GM19023 (cell line): ENCODE data around the gene RRN3.
A peak's percentile ranks its signal among the peaks of the same experiment; 100 is the strongest.
"Not testable (repeated sequence)": the region's sequence is repeated elsewhere in the genome, so short reads cannot be mapped to it uniquely, and the experiment has no call there.

Source experiments
- ATAC-seq: cut with Tn5 transposase; IDR thresholded peaks from one replicate; pipeline ENCODE4 v1.9.1; 2021; ENCODE audit warnings: mild to moderate bottlenecking, moderate library complexity; ENCODE audit not compliant: unreplicated experiment

The RRN3 gene

DNA sequence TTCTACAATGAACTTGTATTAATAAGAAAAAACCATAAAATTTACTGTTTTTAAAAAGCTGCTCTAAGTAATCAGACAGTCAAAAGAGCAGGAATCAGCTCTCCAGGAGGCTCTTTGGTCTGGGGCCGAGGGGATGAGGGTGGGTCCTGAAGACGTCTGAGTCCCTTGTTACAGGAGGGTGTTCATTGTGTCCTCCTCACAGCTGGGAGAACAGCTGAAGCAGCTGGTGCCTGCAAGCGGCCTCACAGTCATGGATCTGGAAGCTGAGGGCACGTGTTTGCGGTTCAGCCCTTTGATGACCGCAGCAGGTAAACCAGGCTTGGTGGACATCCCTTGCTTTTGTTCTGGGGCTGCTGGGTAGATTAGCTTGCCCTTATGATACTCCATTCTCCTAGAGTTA, 64.3 kb downstream of the RRN3 start:
- not testable (repeated sequence) for ATAC-seq

DNA sequence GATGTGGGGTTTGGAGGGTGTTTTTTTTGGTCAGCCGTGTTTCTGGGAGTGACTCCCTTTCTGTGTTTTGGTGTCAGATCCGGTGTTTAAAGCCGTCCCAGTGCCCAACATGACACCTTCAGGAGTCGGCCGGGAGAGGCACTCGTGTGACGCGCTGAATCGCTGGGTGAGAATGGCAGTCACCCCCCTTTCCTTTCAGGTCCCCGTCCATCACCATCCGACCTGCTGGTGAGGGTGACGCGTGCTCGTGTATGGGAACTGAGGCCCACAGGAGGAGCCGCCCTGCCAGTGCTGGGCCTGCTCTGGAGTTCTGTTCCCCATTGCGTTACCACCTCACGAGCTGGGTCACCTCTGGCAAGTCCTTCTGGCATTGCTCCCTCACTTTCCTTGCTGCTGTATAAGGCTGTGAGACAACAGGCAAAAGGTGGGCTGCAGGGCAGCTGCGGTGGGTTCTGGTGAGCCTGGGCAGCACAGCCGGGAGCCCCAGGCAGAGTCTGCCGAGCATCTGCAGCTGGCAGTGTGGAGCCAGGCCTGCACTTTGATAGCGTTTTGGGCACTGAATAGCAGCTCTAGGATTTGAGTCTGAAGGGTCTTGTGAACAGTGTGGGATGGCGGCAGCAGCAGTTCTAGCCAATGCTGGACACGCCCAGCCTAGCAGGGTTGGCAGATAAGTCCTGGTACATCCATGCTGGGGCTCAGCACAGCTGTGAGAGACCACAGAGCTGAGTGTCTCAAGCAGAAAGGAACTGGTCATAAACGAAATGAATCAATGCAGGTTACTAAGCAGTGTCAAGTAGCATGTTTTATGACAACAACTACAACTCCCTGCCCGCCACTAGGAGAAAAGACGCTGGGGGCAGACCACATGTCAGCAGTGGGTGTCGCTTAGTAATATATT, 65.0 kb downstream of the RRN3 start:
- ATAC-seq = not testable (repeated sequence)

DNA sequence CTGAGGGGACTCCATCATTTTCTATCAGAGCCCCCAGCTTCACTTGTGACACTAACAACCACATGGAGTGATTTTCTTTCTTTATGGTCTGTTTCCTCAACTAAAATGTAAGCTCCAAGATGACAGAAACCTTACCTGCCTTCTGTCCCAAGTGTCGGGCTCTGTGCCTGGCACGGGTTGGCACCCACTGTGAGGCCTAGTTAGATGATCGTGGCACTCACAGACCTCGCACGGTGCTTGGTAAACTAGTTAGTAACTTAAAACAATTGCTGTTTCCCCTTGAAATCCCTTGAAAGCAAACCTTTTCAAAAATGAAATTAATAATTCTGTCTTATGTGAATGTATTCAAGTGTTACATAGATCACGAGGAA, 65.7 kb downstream of the RRN3 start:
- not testable (repeated sequence) for ATAC-seq

DNA sequence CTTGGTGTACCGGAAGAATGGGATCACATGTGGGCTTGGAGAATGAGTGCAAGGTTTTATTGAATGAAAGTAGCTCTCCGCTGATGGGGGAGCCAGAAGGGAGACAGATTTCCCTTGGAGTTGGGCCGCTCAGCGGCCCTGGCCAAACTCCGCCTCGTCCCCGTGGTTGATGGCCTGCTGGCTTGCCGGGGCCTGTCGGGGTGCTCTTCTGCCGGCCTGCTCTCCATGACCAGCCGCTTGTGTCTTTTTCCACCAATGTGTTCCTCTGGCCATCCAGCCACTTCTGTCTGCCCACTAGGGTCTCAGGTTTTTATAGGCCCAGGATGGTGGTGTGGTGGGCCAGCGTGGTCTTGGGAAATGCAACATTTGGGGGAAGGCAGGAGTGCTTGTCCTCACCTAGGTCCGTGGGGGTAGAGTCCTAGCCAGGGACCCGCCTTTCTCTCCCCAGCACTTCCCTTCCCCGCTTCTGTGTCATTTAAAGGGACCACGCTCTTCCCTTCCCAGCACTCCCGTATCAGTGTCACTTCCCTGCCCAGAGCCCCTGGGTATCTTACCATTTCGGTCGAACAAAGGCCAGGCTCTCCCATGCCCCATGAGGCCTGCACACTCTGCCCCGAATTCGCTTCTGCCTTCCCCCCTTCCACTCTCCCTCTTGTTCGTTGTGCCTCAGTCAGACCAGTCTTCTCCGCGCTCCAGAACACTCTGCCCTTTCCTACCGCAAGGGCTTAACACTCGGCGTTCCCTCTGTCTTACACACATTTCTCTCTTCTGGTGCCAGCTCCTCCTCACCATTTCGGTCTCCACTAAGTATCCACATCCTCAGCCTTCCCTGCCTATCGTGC, 66.3 kb downstream of the RRN3 start:
- ATAC-seq = not testable (repeated sequence)

DNA sequence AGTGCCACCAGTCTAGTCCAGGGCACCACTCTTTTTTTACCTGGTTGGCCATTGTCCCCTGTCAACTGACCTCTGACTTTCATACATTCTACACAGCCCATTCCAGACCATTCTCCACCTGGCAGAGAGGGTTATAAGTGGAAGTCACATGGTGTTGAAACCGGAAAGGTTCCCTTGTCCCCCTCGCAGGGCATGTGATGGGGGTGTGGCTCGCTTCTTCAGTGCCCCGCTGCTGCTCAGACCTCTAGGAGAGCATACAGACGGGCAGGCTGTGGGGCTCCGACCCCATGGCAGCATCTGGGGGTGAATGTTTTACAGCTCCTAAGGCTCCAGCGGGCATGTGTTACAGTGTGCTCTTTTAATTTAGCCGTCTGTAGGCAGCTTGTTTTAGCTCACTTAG, 67.0 kb downstream of the RRN3 start:
- not testable (repeated sequence) for ATAC-seq

DNA sequence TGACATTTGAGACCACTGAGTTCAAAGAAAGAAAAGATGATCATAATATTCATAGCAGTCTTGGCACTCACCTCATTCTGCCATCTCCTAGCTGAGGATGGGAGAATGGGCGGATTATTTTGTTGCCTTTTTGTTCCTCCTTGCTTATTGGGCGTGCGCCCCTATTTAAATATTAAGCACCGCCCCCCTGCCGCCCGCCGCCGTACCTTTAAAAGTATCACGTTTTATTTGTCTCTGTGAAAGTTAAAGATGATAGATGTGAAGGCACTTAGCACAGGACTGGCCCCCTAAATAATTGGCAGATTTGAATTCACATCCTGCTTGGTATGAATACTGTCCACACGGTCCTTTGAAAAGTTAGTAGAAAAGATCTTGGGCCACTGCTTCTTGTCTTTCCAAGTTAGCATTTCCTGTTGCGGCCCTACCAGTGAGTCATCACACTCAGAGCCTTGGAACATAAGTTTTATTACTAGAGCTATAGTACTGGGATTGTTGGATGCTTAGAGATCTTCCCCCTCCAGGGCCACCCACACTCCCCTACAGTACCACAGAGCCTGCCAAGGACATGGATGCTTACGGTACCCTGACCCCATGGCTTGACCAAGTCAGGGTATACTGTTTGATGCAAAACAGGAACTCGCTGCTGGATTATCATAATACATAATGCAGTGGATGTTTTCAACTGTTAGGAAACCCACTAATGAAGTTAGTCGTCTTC, 68.7 kb downstream of the RRN3 start:
- ATAC-seq = not testable (repeated sequence)

DNA sequence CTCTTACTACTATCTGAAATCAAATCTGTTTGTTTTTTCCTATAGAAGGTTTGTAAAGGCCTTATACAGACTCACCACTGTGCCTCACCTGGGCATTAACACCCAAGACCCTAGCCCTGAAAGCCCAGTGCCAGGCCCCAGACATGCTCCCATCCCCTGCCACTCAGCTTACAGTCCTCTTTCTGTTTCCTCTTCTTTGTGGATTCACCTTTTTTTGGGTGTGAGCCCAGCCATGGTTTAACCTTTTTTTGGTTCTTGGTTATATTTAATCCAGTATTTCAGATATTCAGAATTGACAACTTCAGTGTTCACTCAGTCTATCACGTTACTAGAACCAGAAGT, 69.2 kb downstream of the RRN3 start:
- not testable (repeated sequence) for ATAC-seq

DNA sequence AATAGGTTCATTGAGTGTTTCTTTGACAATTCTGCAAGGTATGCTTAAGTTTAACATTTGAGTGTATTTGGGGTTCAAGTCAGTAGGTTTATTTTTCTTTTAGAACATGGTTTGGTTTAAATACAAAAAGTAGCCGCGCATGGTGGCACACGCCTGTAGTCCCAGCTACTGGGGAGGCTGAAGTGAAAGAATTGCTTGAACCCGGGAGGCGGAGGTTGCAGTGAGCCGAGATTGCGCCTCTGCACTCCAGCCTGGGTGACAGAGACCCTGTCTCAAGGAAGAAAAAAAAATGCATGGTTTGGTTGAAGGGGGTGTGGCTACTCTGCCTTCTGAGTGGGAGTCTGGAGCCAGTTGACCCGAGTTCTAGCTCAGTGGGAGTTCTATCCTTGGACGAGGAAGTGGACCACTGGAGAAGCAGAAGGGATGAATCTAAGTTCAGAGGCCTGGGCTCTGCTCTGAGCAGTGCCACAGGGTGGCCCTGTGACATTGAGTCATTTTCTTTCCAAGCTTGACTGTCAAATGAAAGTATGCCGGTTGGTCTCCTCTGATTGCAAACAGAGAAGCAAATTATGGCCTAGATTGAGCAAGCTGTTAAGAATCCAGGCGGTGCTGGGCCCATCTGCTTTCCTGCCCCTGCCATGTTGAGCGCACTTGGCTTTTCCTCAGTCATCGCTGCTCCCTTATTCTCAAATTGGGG, 70.5 kb downstream of the RRN3 start:
- not testable (repeated sequence) for ATAC-seq

DNA sequence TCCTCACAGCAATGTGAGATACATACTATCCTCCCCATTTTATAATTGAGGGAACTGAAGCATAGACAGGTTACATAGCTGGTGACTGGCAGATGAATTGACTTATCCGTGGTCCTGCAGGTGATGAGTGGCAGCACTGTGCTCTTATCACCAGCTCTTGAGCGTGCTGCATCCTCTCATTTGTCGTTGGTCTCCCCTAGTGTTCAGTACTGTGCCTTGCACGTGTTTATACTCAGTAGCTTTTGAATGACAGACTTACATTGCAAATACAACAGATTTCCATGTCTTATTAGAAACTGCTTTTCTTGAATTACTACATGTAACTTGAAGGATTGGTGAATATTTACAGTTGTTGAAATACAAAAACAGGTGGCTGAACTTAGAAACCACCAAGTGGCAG, 71.9 kb downstream of the RRN3 start:
- ATAC-seq = peak; percentile 66

DNA sequence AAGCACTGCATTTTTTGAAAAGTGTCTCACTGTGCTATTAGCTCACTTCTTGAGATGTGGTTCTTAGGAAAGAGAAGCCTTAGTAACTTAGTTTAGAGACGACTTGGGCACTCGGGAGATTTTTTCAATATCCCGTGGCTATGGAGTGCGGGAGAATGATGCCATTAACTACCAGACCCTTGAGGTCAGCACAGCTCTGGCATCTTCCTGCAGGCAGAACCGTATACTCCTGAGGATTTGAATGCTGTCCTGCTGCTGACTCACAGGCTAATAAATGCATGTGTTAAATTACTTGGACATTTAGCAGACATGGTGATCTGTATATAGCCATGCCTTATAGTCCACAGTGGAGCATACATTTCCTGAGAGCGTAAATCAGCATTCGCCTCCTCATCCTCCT, 72.6 kb downstream of the RRN3 start:
- not testable (repeated sequence) for ATAC-seq

DNA sequence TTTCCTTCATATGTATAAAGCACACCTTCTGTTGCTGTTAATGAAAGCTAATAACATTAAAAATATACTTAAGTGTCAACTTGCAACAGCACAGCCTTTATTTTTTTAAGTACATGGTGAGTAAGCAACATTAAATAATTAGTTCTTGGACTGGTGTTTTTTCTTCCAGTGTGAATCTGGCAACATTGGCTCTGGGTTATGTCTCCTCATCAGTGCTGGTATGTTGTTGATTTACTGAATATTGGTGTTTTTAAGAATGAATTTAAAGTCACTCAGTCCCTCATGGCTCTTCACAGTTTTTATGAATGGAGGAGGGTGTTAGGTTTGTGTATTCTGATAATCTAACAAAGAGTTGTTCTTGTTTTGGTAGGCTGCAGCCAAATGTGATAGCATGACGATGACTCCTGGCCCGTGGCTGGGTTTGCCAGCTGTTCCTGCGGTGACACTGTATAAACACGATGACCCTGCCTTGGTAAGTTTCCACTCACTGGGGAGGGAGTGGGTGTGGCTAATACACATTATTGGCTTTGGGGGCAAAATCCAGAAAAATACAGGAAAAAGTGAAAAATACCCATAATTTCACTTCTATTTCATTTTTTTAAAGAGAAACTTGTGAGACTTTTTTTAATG, 77.0 kb downstream of the RRN3 start:
- not testable (repeated sequence) for ATAC-seq

DNA sequence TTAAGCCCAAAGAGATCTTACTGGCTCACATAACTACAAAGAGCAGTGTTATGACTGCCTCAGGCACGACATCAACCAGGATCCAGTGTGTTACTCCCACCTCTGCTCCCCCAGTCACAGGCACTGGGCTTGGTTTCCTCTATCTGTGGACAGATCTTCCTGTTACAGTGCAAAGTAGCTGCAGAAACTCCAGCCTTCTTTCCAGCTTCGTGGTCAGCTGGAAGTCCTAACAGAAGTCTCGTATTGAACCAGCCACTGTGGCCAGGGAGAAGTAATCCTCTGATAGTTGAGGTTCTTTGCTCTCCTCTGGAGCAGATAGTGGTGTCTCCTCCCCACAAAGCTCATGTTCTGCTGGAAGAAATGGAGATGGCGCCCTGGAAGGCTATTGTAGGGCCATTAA, 77.7 kb downstream of the RRN3 start:
- ATAC-seq = not testable (repeated sequence)

DNA sequence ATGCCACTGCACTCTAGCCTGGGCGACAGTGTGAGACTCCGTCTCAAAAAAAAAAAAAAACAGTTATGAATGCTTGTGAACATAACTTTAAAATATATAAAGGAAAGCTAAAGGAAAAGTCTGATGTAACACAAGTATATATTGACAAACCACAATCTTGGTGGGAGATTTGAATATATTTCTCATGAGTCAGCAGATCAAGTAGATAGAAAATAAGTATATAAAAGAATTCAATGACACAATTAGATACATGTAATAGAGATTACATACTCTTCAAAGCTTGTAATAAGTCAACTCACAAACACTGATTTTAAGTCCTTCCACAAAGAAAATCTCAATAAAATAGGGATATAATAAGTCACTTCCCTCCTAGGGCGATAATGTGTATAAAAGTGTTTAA, 78.4 kb downstream of the RRN3 start:
- ATAC-seq = not testable (repeated sequence)

DNA sequence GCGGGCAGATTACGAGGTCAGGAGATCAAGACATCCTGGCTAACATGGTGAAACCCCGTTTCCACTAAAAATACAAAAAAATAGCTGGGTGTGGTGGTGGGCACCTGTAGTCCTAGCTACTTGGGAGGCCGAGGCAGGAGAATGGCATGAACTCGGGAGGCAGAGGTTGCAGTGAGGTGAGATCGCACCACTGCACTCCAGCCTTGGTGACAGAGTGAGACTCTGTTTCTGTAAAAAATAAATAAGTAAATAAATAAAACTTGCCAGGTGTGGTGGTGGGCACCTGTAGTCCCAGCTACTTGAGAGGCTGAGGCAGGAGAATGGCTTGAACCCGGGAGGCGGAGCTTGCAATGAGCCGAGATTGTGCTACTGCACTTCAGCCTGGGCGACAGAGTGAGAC, 81.1 kb downstream of the RRN3 start:
- not testable (repeated sequence) for ATAC-seq
